Activated naive CD4-positive, alpha-beta T cell treated with anti-CD3 and anti-CD28 coated beads, Interleukin-2, amount 50 U/mL, for 72 hours (primary cell): Measurements from ENCODE around the gene MRPS9. TPM values are rescaled to one million over a fixed set of nuclear protein-coding genes. Genes with fewer than 3 reads are reported as not detected.

Experiments
- total RNA-seq, 2 donors: library from RNA; stranded (reverse); gene quantifications; one replicate each; pipeline ENCODE4 v1.2.3, GENCODE V29; 2022

MRPS9 gene
- total RNA-seq, 2 donors from 2014 or later = 36.0 to 36.8 TPM

Other genes starting within 250 kb of the MRPS9 start
- not detected for gene POU3F3, start 184.0 kb upstream of the MRPS9 start, total RNA-seq
- not detected for gene GPR45, start 203.7 kb downstream of the MRPS9 start, total RNA-seq